PC-3 (cell line): Measurements from ENCODE around the gene ZCCHC24. TPM values are rescaled to one million over a fixed set of nuclear protein-coding genes. Genes with fewer than 3 reads are reported as not detected.

ENCODE experiments used
- ATAC-seq: fragments of 200-7000 bp; cut with Tn5 transposase; 2 replicates; pipeline ENCODE4 v1.9.1; 2020; ENCODE audit warnings: mild to moderate bottlenecking, moderate library complexity
- BruUV-seq: library from RNA; stranded (reverse); fragments of 400-500 nt; replicated peaks from 2 replicates; lab custom pipeline; 2021; lab: Mats Ljungman, UMichigan
- CTCF ChIA-PET: fragments of 300-600 bp; sonication (Branson Sonifier 250); formaldehyde crosslinking; loops from one replicate; lab custom pipeline; 2022; ENCODE audit warnings: antibody characterized with exemption; lab: Charles Lee
- POLR2A ChIA-PET: fragments of 300-600 bp; sonication (Branson Sonifier 250); formaldehyde crosslinking; loops from one replicate; lab custom pipeline; 2022; ENCODE audit warnings: antibody characterized with exemption; ENCODE audit not compliant: unreplicated experiment; lab: Charles Lee
- DNase-seq: peaks from one replicate; pipeline ENCODE4 v3.0.0-alpha.2; 2015
- H2AFZ ChIP-seq: fragments of 300-600 bp; sonication (generic); 2 replicates; pipeline ENCODE4 v1.6.0; 2016; ENCODE audit warnings: antibody characterized with exemption, low read length
- H3F3A ChIP-seq: fragments of 300-600 bp; sonication (generic); one replicate; pipeline ENCODE4 v1.6.0; 2017; ENCODE audit warnings: antibody characterized with exemption, low read length, control low read depth, mild to moderate bottlenecking; ENCODE audit not compliant: unreplicated experiment
- H3K27ac ChIP-seq: fragments of 300-600 bp; sonication (generic); 2 replicates; pipeline ENCODE4 v1.5.1; 2016; ENCODE audit warnings: mild to moderate bottlenecking, low read length
- H3K27me3 ChIP-seq: fragments of 300-600 bp; sonication (generic); 2 replicates; pipeline ENCODE4 v1.6.1; 2016; ENCODE audit warnings: low read length, mixed read lengths
- H3K36me3 ChIP-seq: fragments of 300-600 bp; sonication (generic); 2 replicates; pipeline ENCODE4 v1.6.1; 2016; ENCODE audit warnings: low read depth, mixed run types, low read length, mixed read lengths
- H3K4me1 ChIP-seq: fragments of 300-600 bp; sonication (generic); 2 replicates; pipeline ENCODE4 v1.5.1; 2016; ENCODE audit warnings: low read length; ENCODE audit not compliant: insufficient read depth
- H3K4me2 ChIP-seq: fragments of 300-600 bp; sonication (generic); 2 replicates; pipeline ENCODE4 v1.6.0; 2016; ENCODE audit warnings: low read length
- H3K4me3 ChIP-seq: fragments of 300-600 bp; sonication (generic); 2 replicates; pipeline ENCODE4 v1.5.1; 2016; ENCODE audit warnings: mild to moderate bottlenecking, low read length, mixed read lengths
- H3K79me2 ChIP-seq: fragments of 300-600 bp; sonication (generic); 2 replicates; pipeline ENCODE4 v1.6.1; 2017; ENCODE audit warnings: low read length, mixed read lengths
- H3K9ac ChIP-seq: fragments of 300-600 bp; sonication (generic); 2 replicates; pipeline ENCODE4 v1.6.0; 2016; ENCODE audit warnings: mild to moderate bottlenecking, low read length
- H3K9me2 ChIP-seq: fragments of 300-600 bp; sonication (generic); replicated peaks from 2 replicates; pipeline ENCODE4 v1.6.1; 2016; ENCODE audit warnings: mixed run types, low read length, mixed read lengths
- H3K9me3 ChIP-seq: fragments of 300-600 bp; sonication (generic); 2 replicates; pipeline ENCODE4 v1.6.1; 2016; ENCODE audit warnings: low read length, mixed read lengths
- H4K20me1 ChIP-seq: fragments of 300-600 bp; sonication (generic); 2 replicates; pipeline ENCODE4 v1.6.1; 2016; ENCODE audit warnings: low read length, mixed read lengths
- CTCF ChIP-seq: fragments of 300-600 bp; sonication (generic); conservative IDR thresholded peaks from 2 replicates; pipeline ENCODE4 v1.5.1; 2017; ENCODE audit warnings: antibody characterized with exemption, low read depth, mild to moderate bottlenecking, low read length
- EZH2 ChIP-seq: fragments of 300-600 bp; sonication (generic); IDR thresholded peaks from one replicate; pipeline ENCODE4 v1.6.1; 2017; ENCODE audit warnings: antibody characterized with exemption, mild to moderate bottlenecking, low read length; ENCODE audit not compliant: unreplicated experiment
- EZH2phosphoT487 ChIP-seq: fragments of 300-600 bp; sonication (generic); IDR thresholded peaks from 2 replicates; pipeline ENCODE4 v1.6.1; 2018; ENCODE audit warnings: mild to moderate bottlenecking, antibody characterized with exemption, low read length, borderline replicate concordance
- intact Hi-C: fragments of 100-400 bp; cut with micrococcal nuclease; formaldehyde crosslinking; loops from 2 replicates; pipeline ENCODE4 v1.9.0; 2023
- total RNA-seq: library from RNA; depleted of rRNA; stranded (reverse); fragments of >200 nt; gene quantifications from 2 replicates; pipeline ENCODE4 v1.2.3, GENCODE V29; 2014

ZCCHC24 gene
- total RNA-seq, 1 experiment from 2014 or later: 32.9 TPM

GRCh38 chr10:79354141-79354540, 91.3 kb downstream of the ZCCHC24 start:
- H3K27ac ChIP-seq: no peak overlapping the region
- no peaks in the 10 kb centered on the region for H3K9me3 ChIP-seq
- ATAC-seq (no peak), DNase-seq (no peak)
- ChIA-PET CTCF (no interaction called here), POLR2A (interaction anchor here (0.6 kb wide), 1 partner anchor 21 kb away, joined by 3 read pairs; no protein-coding TSS in a partner anchor)
- no peaks in the 10 kb centered on the region for H3K9me2 ChIP-seq
- no peak overlapping the region for H3K9ac ChIP-seq
- no peak overlapping the region for H2AFZ ChIP-seq
- peaks cover 55% of the 10 kb centered on the region for H3K79me2 ChIP-seq
- peaks cover 65% of the 10 kb centered on the region for H4K20me1 ChIP-seq
- intact Hi-C loops: no loop called here
- H3K4me2 ChIP-seq: no peak overlapping the region
- no peak for TF ChIP-seq EZH2phosphoT487
- no peak for TF ChIP-seq EZH2
- H3K4me1 ChIP-seq: peaks cover 13% of the 10 kb centered on the region
- H3K36me3 ChIP-seq: peaks cover 77% of the 10 kb centered on the region
- BruUV-seq: TSS peak; percentile 1
- H3F3A ChIP-seq: peaks cover 18% of the 10 kb centered on the region
- no peaks in the 10 kb centered on the region for H3K27me3 ChIP-seq
- H3K4me3 ChIP-seq: no peak overlapping the region

GRCh38 chr10:79353726-79354125, 91.7 kb downstream of the ZCCHC24 start:
- no peak for TF ChIP-seq CTCF
- H3K4me3 ChIP-seq: no peak overlapping the region
- DNase-seq (no peak), ATAC-seq (no peak)
- H3K9me2 ChIP-seq: no peaks in the 10 kb centered on the region
- ChIA-PET CTCF (no interaction called here), POLR2A (interaction anchor here (0.6 kb wide), 1 partner anchor 21 kb away, joined by 3 read pairs; no protein-coding TSS in a partner anchor)
- no peak overlapping the region for H2AFZ ChIP-seq
- no peaks in the 10 kb centered on the region for H3K9me3 ChIP-seq
- H3K4me2 ChIP-seq: no peak overlapping the region
- BruUV-seq: no TSS peak
- no peak overlapping the region for H3K27ac ChIP-seq
- H3K4me1 ChIP-seq: peaks cover 17% of the 10 kb centered on the region
- H3K9ac ChIP-seq: no peak overlapping the region
- H3K79me2 ChIP-seq: peaks cover 59% of the 10 kb centered on the region
- H3F3A ChIP-seq: peaks cover 18% of the 10 kb centered on the region
- intact Hi-C loops: no loop called here
- no peaks in the 10 kb centered on the region for H3K27me3 ChIP-seq
- peaks cover 81% of the 10 kb centered on the region for H3K36me3 ChIP-seq
- H4K20me1 ChIP-seq: peaks cover 69% of the 10 kb centered on the region

- Histone ChIP-seq H3K9me3 (no peaks in the 10 kb centered on the region), H3K4me2 (no peak overlapping the region), H3K4me1 (peaks cover 24% of the 10 kb centered on the region), H4K20me1 (peaks cover 77% of the 10 kb centered on the region), H2AFZ (no peak overlapping the region), H3K27ac (no peak overlapping the region), H3K36me3 (peaks cover 87% of the 10 kb centered on the region), H3F3A (peaks cover 18% of the 10 kb centered on the region), H3K9me2 (no peaks in the 10 kb centered on the region), H3K79me2 (peaks cover 66% of the 10 kb centered on the region), H3K9ac (no peak overlapping the region), H3K27me3 (no peaks in the 10 kb centered on the region), H3K4me3 (no peak overlapping the region)
- POLR2A ChIA-PET: no interaction called here
- BruUV-seq: no TSS peak
- intact Hi-C loops: no loop called here
- CTCF ChIA-PET: no interaction called here
- TF ChIP-seq EZH2phosphoT487 (no peak), CTCF (no peak), EZH2 (no peak)
- DNase-seq (no peak), ATAC-seq (no peak)
These were observed 92.4 kb downstream of the ZCCHC24 start for GRCh38 chr10:79353000-79353406.
